Fibroblast of gingiva (primary cell): ENCODE results near the gene PPM1E.
"Not testable (repeated sequence)": the region's sequence is repeated elsewhere in the genome, so short reads cannot be mapped to it uniquely, and the experiment has no call there.

Source experiments
- DNase-seq: peaks from one replicate; pipeline ENCODE4 v3.0.0-alpha.2; 2011; ENCODE audit warnings: low read depth

PPM1E gene

DNA sequence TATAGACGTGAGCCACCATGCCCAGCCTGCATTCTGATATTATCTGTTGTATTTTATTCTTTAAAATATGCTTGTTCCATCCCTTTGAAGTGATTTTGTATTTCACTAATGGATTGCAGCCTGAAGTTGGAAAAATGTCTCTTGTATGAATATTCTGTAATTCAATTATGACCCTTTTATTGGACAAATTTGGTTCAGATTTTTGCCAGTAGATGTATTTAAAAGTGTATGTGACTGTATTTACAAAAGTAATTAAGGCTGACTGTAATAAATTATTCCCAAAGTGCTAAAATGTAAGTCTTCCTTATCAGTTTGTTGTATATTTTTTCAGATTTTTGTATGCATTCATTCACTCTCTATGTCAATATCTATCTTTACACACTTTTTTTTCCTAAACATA, 23.8 kb downstream of the PPM1E start:
- no peak for DNase-seq

DNA sequence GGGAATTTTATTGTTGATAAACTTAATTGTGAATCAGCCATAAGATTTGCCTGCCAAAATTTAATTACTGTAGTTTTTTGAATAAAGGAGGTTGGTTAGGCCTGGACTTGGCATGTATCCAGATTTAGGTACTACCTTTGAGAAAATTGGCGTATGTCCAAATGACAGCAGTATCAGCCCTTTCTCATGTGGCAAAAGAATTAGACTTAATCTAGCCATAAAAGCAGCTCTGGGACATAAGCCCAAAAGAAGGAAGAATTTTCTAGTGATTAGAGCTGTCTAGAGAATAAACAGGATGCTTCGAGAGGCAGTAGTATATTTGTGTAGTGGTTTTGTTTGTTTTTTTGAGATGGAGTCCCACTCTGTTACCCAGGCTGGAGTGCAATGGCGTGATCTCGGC, 27.7 kb downstream of the PPM1E start:
- DNase-seq = no peak

DNA sequence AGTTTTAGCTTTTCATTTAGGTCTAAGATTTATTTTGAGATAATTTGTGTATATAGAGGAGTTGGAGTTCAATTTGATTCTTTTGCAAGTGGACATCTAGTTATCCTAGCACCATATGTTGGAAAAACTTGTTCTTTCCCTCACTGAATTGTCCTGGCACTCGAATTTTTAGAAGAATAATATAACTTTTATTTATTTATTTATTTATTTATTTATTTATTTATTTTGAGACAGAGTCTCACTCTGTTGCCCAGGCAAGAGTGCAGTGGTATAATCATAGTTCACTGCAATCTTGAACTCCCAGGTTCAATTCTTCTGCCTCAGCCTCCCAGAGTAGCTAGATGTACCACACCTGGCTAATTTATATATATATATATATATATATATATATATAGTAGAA, 29.4 kb downstream of the PPM1E start:
- DNase-seq = no peak

DNA sequence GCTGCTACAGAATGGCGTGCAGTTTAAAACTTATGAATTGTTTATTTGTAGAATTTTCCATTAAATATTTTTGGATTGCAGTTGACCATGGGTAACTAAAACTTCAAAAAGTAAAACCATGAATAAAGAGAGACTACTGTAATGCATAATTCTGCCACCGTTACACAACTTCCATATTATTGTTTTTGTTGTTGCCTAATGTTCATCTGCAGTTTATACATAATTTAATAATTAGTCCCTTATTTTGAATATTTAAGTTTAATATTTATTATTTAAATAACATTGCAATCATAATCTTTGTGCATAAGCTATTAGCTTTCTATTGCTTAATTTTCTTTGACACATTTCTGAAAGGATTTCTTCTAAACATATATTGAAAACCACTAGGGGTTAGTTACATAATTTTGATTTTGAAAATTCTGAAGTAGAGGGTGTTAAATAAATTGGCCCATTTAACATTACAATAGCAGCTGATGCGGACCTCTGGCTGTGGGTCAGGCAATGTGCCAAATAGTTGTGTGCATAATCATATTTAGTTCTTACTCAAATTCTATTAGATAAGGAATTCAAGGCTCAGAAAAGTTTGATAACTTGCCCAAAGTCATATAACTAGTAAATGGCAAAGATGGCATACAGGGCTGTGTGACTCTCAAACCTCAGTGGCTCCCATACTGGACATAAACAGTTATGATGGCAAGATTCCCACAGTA, 31.1 kb downstream of the PPM1E start:
- DNase-seq = peak; percentile 49

DNA sequence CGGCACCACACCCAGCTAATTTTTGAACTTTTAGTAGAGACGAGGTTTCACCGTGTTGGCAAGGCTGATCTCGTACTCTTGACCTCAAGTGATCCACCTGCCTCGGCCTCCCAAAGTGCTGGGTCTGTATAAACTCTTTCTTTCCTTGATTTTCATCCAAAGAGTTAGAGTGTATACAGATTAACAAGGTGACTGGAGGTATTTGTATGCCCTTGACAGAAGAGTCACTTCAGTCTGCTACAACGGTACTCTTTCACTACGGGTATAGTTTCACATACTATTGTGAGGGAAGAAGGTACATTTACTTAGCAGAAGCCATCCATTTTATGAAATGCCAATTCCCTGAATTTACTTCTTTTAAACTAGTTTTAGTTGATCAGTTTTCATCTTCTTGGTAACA, 32.5 kb downstream of the PPM1E start:
- no peak for DNase-seq

DNA sequence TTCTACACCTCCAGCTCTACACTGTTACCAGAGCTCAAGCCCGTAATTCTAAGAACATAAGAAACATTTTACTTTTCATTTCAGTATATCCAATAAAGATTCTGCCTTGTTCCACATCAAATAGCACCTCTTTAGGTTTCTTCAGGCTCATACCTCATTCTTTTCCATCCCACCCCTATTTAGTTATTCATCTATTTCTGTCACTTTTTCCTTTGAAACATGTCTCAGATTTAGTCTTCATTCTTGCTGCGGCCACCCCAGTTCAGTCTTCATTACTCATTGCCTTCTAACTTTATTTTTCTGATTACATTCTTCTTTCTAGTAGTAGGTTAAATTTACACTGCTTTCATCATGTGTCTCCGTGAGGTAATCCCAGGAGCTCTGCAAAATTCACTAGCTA, 33.5 kb downstream of the PPM1E start:
- no peak for DNase-seq

DNA sequence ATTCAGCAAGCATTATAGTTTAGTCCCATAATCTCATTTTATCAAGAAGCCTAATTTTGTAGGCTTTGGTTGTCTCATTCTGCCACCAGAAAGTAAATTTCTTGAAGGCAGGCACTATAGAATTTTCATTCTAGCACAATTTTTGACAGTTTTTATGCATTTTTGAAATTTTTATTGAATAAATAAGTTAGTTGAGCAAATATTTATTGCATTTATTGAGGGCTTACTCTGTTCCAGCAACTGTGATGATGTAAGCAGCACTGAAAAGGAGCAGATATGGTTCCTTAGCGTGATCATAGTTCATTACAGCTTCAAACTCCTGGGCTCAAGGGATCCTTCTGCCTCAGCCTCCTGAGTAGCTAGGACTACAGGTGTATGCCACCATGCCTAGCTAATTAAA, 34.2 kb downstream of the PPM1E start:
- no peak for DNase-seq

DNA sequence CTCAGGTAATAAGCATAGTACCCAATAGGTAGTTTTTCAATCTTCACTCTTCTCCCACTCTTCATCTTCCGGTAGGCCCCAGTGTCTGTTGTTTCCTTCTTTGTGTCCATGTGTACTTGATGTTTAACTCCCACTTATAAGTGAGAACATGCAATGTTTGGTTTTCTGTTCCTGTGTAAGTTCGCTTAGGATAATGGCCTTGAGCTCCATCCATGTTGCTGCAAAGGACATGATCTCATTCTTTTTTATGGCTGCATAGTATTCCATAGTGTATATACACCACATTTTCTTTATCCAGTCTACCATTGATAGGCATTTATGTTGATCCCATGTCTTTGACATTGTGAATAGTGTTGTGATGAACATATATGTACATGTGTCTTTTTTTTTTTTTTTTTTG, 38.9 kb downstream of the PPM1E start:
- DNase-seq = not testable (repeated sequence)

DNA sequence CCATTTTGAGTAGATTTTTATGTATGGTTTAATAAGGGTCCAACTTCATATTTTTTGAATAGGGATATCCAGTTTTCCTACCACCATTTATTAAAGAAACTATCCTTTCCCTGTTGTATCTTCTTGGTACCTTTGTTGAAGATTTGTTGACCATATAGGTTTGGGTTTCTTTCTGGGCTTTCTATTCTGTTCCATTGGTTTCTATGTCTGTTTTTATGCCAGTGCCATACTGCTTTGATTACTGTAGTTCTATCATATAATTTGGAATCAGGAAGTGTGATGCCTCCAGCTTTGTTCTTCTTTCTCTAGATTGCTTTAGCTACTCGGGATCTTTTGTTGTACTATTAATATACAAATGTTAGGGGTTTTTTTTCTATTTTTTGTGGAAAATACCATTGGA, 46.5 kb downstream of the PPM1E start:
- DNase-seq = no peak

DNA sequence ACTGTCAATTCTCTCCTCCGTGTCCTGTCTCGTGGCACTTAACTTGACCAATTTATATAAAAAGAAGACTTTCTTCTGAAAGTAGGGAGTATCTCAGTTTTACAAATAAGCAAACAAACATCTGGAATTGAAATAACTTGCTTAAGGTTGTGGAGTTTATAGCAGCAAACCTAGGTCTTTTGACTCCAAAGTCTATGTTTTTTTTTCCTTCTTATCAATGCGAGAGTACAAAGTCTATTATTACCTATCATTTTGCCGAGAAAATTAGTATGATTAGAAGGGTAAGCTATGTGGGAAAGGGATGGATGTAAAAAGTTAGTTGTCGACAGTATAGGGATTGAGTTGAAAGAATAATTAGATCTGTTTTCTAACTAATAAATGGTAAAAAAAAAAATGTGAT, 50.4 kb downstream of the PPM1E start:
- no peak for DNase-seq

DNA sequence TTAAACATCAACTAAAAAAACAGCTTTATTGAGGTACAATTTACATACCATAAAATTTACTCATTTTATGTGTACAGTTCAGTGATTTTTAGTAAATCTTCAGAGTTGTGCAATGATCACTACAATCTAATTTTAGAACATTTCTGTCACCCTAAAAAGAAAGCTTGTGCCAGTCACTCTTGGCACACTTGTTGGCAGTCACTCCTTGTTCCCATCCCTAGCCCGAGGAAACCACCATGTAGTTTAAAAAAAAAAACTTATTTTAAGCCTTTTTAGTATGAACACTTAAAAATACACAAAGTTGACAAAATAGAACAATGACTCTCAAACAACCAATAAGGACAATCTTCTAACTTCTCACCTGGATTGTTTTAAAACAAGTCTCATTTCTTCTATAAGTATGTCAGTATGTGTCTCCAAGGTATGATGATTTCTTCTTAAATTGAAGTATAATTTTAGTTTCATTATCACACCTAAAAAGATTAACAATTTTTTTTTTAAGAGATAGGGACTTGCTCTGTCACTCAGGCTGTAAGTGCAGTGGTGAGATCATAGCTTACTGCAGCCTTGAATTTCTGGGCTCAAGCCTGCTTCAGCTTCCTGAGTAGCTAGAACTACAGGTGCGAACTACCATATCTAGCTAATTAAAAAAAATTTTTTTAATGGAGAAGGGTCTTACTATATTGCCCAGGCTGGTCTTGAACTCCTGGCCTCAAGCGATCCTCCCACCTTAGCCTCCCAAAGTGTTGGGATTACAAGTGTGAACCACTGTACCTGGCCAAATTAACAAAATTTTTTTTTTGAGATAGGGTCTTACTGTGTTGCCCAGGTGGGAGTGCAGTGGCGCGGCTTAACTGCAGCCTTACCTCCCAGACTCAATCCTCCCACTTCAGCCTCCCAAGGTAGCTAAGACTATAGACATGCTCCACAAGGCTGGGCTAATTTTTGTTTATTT, 53.2 kb downstream of the PPM1E start:
- DNase-seq = peak; percentile 1

DNA sequence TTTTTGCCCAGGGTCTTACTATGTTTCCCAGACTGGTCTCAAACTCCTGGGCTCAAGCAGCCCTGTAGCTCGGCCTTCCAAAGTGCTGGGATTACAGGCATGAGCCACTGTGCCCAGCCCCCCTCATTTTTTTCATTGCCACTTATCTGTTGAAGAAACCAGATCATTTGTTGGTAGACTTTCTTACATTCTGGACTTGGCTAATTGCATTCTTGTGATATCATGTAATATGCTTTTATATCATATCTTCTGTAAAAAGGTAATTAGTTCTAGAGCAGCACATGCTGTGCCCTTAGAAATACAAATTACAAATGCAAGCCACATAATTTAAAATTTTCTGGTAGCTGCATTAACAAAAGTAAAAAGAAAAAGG, 53.9 kb downstream of the PPM1E start:
- DNase-seq = no peak

DNA sequence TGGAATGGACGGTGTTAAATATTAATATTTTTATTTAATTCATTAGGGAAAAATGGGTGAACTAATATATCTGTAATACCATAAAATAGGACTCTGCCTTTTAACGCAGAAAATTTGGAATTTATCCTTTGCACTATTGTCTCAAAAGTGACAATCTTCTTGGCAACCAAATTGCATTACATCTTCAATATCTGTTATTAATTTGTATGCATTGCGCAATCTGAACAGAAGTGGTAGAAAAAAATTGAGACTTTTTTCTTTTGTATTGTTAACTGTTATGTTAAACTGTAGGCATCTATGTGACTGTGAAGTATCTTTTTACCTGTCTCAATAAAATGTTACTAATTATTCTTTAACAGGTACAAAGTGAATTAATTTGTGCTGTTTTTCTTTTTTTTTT, 55.6 kb downstream of the PPM1E start:
- no peak for DNase-seq

DNA sequence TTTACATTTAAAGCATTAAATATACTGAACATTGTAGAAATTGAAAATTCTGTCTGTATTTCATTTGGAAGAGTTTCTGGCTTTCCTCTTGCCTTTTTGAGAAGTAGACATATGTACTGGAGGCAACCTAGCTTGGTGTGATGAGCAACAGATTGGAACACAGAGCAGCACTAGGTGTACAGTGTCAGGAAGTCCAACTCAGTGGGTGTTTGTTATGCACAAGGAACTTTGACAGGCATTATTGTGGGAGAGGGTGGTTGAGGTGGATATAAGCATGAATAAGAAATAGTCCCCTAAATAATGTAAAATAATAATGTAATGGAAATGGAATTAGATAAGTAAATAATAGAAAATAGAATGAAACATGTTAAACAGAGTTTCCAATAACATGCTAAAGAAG, 58.1 kb downstream of the PPM1E start:
- DNase-seq = no peak

DNA sequence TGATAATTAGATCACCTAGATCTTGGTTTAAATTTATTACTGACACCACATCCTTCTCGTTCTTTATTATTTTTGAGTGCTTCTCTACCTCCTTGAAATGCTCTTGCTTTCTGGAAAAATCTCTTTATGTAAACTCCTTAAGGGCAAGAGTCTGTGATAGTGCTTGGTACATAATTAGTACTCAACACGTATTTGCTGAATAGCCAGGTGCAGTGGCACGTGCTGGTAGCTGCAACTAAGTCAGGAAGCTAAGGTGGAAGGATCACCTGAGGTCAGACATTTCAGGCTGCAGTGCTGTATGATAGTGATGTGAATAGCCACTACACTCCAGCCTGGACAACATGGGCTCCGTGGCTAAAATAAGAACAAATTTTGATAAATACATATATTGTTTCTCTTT, 63.0 kb downstream of the PPM1E start:
- no peak for DNase-seq

DNA sequence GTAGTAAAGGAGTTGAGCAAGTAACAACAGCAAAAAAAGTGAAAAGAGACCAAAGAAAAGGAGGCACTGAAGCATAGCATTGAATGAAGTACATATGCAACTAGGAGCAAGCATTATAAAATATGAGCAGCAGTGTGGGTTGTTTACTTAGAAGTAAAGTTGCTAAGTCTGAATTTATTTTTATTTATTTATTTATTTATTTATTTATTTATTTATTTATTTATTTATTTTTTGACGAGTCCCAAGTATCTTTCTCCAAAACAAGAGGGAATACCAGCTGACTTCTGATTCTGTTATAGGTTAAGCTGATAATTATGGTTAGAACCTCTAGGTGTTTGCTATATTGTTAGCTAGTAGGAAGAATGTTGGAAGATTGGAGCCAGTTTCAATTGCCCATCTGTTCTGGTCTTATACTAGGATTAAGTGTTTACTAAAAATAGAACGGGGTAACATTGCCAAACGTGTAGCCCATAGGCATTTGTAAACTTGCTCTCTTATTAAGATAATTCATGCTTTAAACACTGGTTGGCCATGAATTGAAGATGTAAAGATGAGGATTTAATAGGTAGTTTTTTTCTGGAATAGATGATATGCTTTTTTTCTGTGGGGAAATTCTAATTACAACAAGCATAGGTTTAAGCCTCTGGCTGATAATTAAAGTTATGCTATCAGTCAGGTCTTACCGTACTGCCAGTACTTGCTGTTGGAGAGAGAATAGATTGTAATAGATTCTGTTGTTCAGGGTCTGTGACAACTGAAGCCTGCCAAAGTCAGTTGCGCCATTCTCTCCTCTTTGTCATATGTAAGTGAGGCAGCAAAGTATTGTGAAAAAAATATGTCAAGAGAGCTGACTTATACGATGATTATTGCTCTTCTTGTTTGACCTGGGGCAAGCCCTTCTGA, 66.7 kb downstream of the PPM1E start:
- DNase-seq = peak; percentile 1

DNA sequence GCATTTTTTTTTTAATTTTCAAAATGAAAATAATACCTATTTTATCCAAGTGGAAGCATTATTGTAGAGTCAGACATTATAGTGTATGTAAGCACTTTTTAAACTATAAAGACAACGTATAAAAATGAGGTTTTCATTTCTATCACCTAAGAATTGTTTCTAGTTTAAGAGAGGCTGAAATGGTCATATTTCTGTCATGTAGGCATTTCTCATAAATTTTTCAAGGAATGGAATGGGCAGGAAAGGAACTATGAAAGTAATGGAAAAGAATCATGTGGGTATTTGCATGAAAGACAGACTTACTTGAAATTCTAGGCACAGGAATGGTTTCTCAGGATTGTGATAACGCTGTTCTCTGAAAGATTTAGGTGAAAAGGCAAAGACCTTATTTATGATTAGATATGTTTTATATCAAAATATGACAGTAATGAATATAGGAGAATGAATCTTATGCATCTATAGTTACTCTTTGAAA, 67.4 kb downstream of the PPM1E start:
- DNase-seq = no peak

DNA sequence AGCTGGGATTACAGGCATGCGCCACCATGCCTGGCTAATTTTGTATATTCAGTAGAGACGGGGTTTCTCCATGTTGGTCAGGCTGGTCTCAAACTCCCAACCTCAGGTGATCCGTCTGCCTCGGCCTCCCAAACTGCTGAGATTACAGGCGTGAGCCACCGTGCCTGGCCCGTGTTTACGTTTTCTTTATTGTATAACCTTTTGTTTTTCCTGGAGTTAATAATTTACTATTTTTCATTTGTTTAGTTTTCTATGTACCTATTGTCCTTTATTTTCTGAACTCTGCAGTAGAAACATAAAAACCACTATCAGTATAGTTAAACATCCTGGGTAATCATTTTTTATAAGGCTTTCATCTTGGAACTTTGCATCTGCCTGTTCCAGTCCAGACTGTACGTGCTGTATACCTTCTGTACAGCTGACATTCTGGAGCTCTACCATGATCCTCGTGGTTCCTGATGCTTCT, 73.6 kb downstream of the PPM1E start:
- no peak for DNase-seq

DNA sequence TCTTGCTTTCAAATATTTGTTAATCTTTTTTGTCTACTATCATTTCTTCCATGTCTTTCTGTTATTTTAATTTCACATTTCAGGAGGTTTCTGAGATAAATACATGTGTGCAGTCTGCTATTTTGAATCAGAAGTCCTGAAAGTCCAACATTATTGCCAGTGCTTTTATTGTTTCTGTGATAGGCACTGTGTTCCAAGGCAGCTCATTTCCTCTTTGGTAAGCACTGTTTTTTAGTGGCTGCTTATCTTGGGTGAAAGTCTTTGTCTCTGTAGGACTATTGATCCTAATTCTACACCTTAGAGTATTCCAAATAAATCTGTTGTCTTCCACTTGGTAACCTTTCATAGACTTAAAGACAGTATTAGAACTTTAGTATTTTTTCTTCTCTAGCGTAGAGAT, 76.1 kb downstream of the PPM1E start:
- DNase-seq = no peak

DNA sequence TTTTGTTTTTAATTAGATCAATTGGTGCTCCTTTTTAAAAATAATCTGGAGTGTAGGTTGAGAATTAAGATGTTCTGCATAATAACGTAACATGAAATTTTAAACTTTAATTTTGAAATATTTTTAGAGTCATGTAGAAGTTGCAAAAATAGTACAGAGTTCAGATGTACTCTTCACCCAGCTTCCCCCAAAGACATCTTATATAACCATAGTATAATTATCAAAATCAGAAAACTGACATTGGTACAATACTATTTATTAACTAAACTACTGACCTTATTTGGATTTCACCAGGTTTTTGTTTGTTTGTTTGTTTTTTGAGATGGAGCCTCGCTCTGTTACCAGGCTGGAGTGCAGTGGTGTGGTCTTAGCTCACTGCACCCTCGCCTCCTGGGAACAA, 76.9 kb downstream of the PPM1E start:
- DNase-seq = no peak

DNA sequence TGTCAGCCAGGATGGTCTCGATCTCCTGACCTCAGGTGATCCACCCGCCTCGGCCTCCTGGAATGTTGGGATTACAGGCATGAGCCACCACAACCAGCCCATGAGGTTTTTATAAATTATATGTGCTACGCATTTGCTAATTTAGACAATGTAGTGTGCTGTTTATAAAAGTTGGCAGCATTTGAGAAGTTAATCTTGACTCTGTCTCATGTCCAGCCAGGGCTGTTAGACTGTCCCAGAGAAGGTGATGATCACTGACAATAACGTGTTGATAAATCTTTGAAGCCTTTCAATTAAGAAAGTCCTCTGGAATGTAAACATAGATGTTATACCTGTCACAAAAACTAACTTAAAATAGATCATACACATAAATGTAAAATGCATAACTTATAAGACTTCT, 82.0 kb downstream of the PPM1E start:
- DNase-seq = no peak
